Stomach (tissue), 9 donors: ENCODE data around the gene WNK1. TPM values are rescaled to one million over a fixed set of nuclear protein-coding genes. Genes with fewer than 3 reads are reported as not detected.

ENCODE experiments used
- DNase-seq, 2 donors: peaks; one replicate each; pipeline versions ENCODE4 v3.0.0 to v3.0.0-alpha.2; 2013 to 2019
- H3K27ac ChIP-seq, 5 donors: fragments of 200-600 bp in 4 of 5; sonication (generic) in 4 of 5; one replicate each; pipeline ENCODE4 v1.5.1; 2013 to 2019; ENCODE audit warnings: mild to moderate bottlenecking in 1 of 5, moderate library complexity in 1 of 5
- H3K27me3 ChIP-seq, 3 donors: fragments of 200-600 bp; sonication (generic); one replicate each; pipeline ENCODE4 v1.5.1; 2017 to 2019; ENCODE audit warnings: mixed run types in 1 of 3
- H3K36me3 ChIP-seq, 4 donors: fragments of 200-600 bp; sonication (generic); 1 replicate in 3 of 4; 2 replicates in 1 of 4; pipeline ENCODE4 v1.5.1; 2016 to 2019
- H3K4me1 ChIP-seq, 4 donors: fragments of 200-600 bp; sonication (generic); one replicate each; pipeline ENCODE4 v1.5.1; 2016 to 2019
- H3K4me3 ChIP-seq, 4 donors: fragments of 200-600 bp; sonication (generic) in 3 of 4; one replicate each; pipeline ENCODE4 v1.5.1; 2016 to 2019; ENCODE audit warnings: mild to moderate bottlenecking in 1 of 4
- H3K9me3 ChIP-seq, 4 donors: fragments of 200-600 bp; sonication (generic); one replicate each; pipeline ENCODE4 v1.5.1; 2016 to 2019
- EP300 ChIP-seq: sonication (generic); formaldehyde crosslinking; IDR thresholded peaks from one replicate; pipeline ENCODE4 v1.6.1; 2017; ENCODE audit warnings: antibody characterized with exemption
- POLR2A ChIP-seq, 4 donors: fragments of 450-650 bp; IDR thresholded peaks; one replicate each; pipeline ENCODE4 v1.6.1; 2016; ENCODE audit warnings: antibody characterized with exemption in 4 of 4, control low read depth in 2 of 4, mild to moderate bottlenecking in 1 of 4, moderate library complexity in 1 of 4
- POLR2AphosphoS5 ChIP-seq, 3 donors: sonication (generic); formaldehyde crosslinking; IDR thresholded peaks; one replicate each; pipeline ENCODE4 v1.6.1; 2016; ENCODE audit warnings: antibody characterized with exemption in 3 of 3
- WGBS, 5 donors: extraction: QIAGEN DNeasy Blood & Tissue Kit in 3 of 5; methylation state at CpG; one replicate each; pipeline versions ENCODE4 v1.1.5 to v1.1.7; 2013 to 2018; 5-methylcytosine and 5-hydroxymethylcytosine counted together
- intact Hi-C: fragments of 100-400 bp; cut with DNase I; formaldehyde crosslinking; loops from one replicate; pipeline ENCODE4 v1.15.1; 2023; ENCODE audit warnings: low total_unique reads
- polyA plus RNA-seq, 3 donors: library from polyadenylated mRNA; stranded (reverse); fragments of 200-250 nt; gene quantifications; one replicate each; pipeline ENCODE4 v1.2.3, GENCODE V29; 2013
- total RNA-seq, 5 donors: library from RNA; depleted of rRNA; stranded (reverse); fragments of >200 nt; gene quantifications; one replicate each; pipeline versions ENCODE4 v1.1.0 to v1.2.3, GENCODE V29; 2014 to 2016
- TF ChIP-seq, protein P1 (sequence below), 7 experiments: fragments of 450-650 bp in 4 of 7; fragments of 200-600 bp in 3 of 7; sonication (generic) in 3 of 7; IDR thresholded peaks; one replicate each; pipeline ENCODE4 v1.5.1; 2016 to 2019; ENCODE audit warnings: antibody characterized with exemption in 7 of 7, control low read depth in 2 of 7, mild to moderate bottlenecking in 1 of 7
- donor health status: healthy with polysubstance abuse.
- donor health status: Bipolar disorder and iron deficiency.
- donor health status: healthy.

Gene WNK1
- total and polyA plus RNA-seq, 8 donors: 13.2 to 192 (median 84.5) TPM

- H3K9me3 ChIP-seq: no peaks in the 10 kb centered on the region
- no peak for TF ChIP-seq EP300
- TF ChIP-seq, protein P1, sequence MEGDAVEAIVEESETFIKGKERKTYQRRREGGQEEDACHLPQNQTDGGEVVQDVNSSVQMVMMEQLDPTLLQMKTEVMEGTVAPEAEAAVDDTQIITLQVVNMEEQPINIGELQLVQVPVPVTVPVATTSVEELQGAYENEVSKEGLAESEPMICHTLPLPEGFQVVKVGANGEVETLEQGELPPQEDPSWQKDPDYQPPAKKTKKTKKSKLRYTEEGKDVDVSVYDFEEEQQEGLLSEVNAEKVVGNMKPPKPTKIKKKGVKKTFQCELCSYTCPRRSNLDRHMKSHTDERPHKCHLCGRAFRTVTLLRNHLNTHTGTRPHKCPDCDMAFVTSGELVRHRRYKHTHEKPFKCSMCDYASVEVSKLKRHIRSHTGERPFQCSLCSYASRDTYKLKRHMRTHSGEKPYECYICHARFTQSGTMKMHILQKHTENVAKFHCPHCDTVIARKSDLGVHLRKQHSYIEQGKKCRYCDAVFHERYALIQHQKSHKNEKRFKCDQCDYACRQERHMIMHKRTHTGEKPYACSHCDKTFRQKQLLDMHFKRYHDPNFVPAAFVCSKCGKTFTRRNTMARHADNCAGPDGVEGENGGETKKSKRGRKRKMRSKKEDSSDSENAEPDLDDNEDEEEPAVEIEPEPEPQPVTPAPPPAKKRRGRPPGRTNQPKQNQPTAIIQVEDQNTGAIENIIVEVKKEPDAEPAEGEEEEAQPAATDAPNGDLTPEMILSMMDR (IDR thresholded peaks at IDR 0.05): no peak
- no peak for TF ChIP-seq POLR2AphosphoS5 (IDR thresholded peaks at IDR 0.05)
- no peak for TF ChIP-seq POLR2A (IDR thresholded peaks at IDR 0.05)
- H3K4me1 ChIP-seq: peaks cover 38 to 97% (median 64%) of the 10 kb centered on the region in 4 donors
- no peaks in the 10 kb centered on the region for H3K36me3 ChIP-seq
- no peaks in the 10 kb centered on the region for H3K27me3 ChIP-seq
- DNase-seq: no peak
- H3K4me3 ChIP-seq: no peak overlapping the region
- intact Hi-C loops: no loop called here
- WGBS, 5 donors: 31 to 67% (median 51%) methylated on average over 6 of the region's 6 CpGs
- H3K27ac ChIP-seq: no peak overlapping the region
These were observed 26.2 kb downstream of the WNK1 start for GRCh38 chr12:778615-779014.

GRCh38 chr12:779745-780734 lies 27.7 kb downstream of the WNK1 start:
- intact Hi-C loops: no loop called here
- no peak for TF ChIP-seq POLR2AphosphoS5 (IDR thresholded peaks at IDR 0.05)
- TF ChIP-seq POLR2A (IDR thresholded peaks at IDR 0.05): no peak
- TF ChIP-seq, protein P1 (IDR thresholded peaks at IDR 0.05): no peak
- TF ChIP-seq EP300: no peak
- Histone ChIP-seq H3K27ac (peak overlapping the region in 1 of 5 donors; percentile 44), H3K27me3 (no peaks in the 10 kb centered on the region), H3K4me3 (no peak overlapping the region), H3K36me3 (no peaks in the 10 kb centered on the region), H3K9me3 (no peaks in the 10 kb centered on the region), H3K4me1 (peaks cover 28 to 84% (median 56%) of the 10 kb centered on the region in 4 donors)
- no peak for DNase-seq
- 28 to 49% (median 35%) methylated on average over 4 of the region's 4 CpGs for WGBS, 5 donors

DNA sequence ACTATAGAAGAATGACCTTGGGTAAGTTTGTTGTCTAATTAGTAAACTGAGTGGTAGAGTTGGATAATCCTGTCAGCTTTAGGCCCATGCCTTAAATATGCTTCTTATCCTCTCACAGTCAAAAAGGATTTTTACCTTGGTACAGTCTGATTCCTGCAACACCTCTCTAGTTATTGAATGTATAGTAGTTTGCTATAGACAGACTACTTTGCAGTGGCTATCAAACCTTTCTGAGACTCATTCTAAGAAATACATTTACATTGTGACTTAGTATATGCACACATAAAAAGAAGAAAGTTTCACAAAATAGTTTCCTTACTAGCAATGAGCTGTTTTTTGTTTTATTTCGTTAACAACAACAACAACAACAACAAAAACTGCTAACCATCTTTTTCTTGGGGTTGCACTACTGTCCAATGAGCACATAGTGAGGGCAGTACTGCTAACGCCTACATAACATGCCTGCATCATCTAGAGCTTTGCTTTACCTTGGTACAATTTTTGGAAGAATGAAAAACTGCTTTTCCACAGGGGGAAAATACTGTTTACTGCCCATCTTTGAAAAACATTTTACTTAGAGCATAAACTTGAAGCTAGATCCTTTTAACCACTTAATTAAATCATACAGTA lies 28.5 kb downstream of the WNK1 start:
- no peaks in the 10 kb centered on the region for H3K36me3 ChIP-seq
- TF ChIP-seq, protein P1 (IDR thresholded peaks at IDR 0.05): no peak
- no peak for TF ChIP-seq POLR2AphosphoS5 (IDR thresholded peaks at IDR 0.05)
- no peak for TF ChIP-seq POLR2A (IDR thresholded peaks at IDR 0.05)
- no peak for TF ChIP-seq EP300
- no peak for DNase-seq
- H3K27ac ChIP-seq: no peak overlapping the region
- no peaks in the 10 kb centered on the region for H3K9me3 ChIP-seq
- no peak overlapping the region for H3K4me3 ChIP-seq
- peaks cover 28 to 84% (median 52%) of the 10 kb centered on the region in 4 donors for H3K4me1 ChIP-seq
- intact Hi-C loops: no loop called here
- 80 to 88% (median 81%) methylated on average over 2 of the region's 2 CpGs for WGBS, 5 donors
- no peaks in the 10 kb centered on the region for H3K27me3 ChIP-seq

DNA sequence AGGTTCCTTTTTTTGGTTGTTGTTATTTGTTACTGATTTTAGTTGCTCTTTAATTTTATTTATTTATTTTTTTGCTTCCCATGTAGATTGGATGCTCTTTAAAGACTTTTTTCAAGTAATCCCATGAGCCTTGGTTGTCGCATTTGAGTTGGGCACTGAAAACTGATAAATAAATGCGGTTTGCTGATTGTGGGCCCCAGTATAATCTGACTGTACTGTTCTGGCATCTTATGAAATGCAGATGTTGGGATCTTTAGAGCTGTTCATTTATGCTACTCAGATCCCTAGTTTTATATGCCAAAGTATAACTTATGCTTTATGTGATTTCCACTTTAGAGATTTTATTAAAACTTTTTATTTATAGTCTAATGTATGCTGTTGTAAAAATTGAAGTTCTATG lies 33.3 kb downstream of the WNK1 start:
- TF ChIP-seq POLR2AphosphoS5 (IDR thresholded peaks at IDR 0.05) (no peak), EP300 (no peak), POLR2A (IDR thresholded peaks at IDR 0.05) (no peak)
- TF ChIP-seq, protein P1 (IDR thresholded peaks at IDR 0.05): no peak
- intact Hi-C loops: no loop called here
- DNase-seq: no peak
- H3K27ac ChIP-seq: no peak overlapping the region
- no peaks in the 10 kb centered on the region for H3K9me3 ChIP-seq
- no peak overlapping the region for H3K4me3 ChIP-seq
- 82 to 92% (median 88%) methylated on average over 2 of the region's 2 CpGs for WGBS, 5 donors
- peaks cover 23 to 82% (median 52%) of the 10 kb centered on the region in 4 donors for H3K4me1 ChIP-seq
- H3K27me3 ChIP-seq: no peaks in the 10 kb centered on the region
- H3K36me3 ChIP-seq: no peaks in the 10 kb centered on the region
